Endothelial cell of umbilical vein (primary cell): Measurements from ENCODE around the gene FIBCD1.

ENCODE experiments used
- CTCF ChIP-seq, 2 donors: IDR thresholded peaks; 1 replicate in 1 of 2; 2 replicates in 1 of 2; pipeline ENCODE4 v1.5.1; 2011; ENCODE audit warnings: low read length in 2 of 2, mild to moderate bottlenecking in 2 of 2, moderate library complexity in 2 of 2, control low read depth in 1 of 2, inconsistent platforms in 1 of 2, low read depth in 1 of 2; ENCODE audit not compliant: insufficient read depth in 1 of 2; ENCODE audit errors: extremely low read depth in 1 of 2
- EZH2 ChIP-seq: IDR thresholded peaks from 2 replicates; pipeline ENCODE4 v1.6.1; 2012; ENCODE audit warnings: borderline replicate concordance, low read depth, mild to moderate bottlenecking, moderate library complexity, low read length, inconsistent platforms; ENCODE audit not compliant: severe bottlenecking
- FOS ChIP-seq: IDR thresholded peaks from 2 replicates; pipeline ENCODE4 v1.6.1; 2011; ENCODE audit warnings: mild to moderate bottlenecking, low read length, moderate library complexity, borderline replicate concordance; ENCODE audit not compliant: insufficient read depth
- JUN ChIP-seq: IDR thresholded peaks from 2 replicates; pipeline ENCODE4 v1.6.1; 2011; ENCODE audit warnings: borderline replicate concordance, low read depth; ENCODE audit not compliant: insufficient read length, insufficient read depth
- MAX ChIP-seq: IDR thresholded peaks from 2 replicates; pipeline ENCODE4 v1.6.1; 2011; ENCODE audit not compliant: insufficient read depth, insufficient read length
- POLR2A ChIP-seq: IDR thresholded peaks from 2 replicates; pipeline ENCODE4 v1.6.1; 2012; ENCODE audit warnings: low read depth, mild to moderate bottlenecking, control low read depth, low read length
- POLR2AphosphoS5 ChIP-seq: IDR thresholded peaks from 2 replicates; pipeline ENCODE4 v1.6.1; 2012; ENCODE audit warnings: low read depth, mild to moderate bottlenecking, control low read depth, low read length, moderate library complexity; ENCODE audit not compliant: insufficient read depth

- TF ChIP-seq CTCF (IDR thresholded peaks at IDR 0.05; ENCODE audit: extremely low read depth in 1 of 2, insufficient read depth in 1 of 2, low read depth in 1 of 2, low read length in 2 of 2) (no peak), POLR2A (no peak), FOS (no peak), MAX (no peak), EZH2 (no peak), POLR2AphosphoS5 (no peak), JUN (no peak)
These were observed 48.0 kb downstream of the FIBCD1 start for GRCh38 chr9:130890870-130891687.
